PC-9 (cell line): ENCODE measurements around the gene TP53TG5. TPM values are rescaled to one million over a fixed set of nuclear protein-coding genes. Genes with fewer than 3 reads are reported as not detected.
A peak's percentile ranks its signal among the peaks of the same experiment; 100 is the strongest.

Experiments
- BruUV-seq: library from RNA; stranded (reverse); fragments of 400-500 nt; replicated peaks from 2 replicates; lab custom pipeline; 2021; lab: Mats Ljungman, UMichigan
- CTCF ChIA-PET: fragments of 300-600 bp; sonication (Branson Sonifier 250); formaldehyde crosslinking; loops from one replicate; lab custom pipeline; 2022; ENCODE audit warnings: antibody characterized with exemption; lab: Charles Lee
- POLR2A ChIA-PET: fragments of 300-600 bp; sonication (Branson Sonifier 250); formaldehyde crosslinking; loops from one replicate; lab custom pipeline; 2022; ENCODE audit warnings: antibody characterized with exemption; ENCODE audit not compliant: unreplicated experiment; lab: Charles Lee
- DNase-seq, 2 experiments: peaks; one replicate each; pipeline versions ENCODE4 v3.0.0 to v3.0.0-alpha.2; 2015 to 2022; ENCODE audit warnings: mixed read lengths in 1 of 2
- H2AFZ ChIP-seq: fragments of 200-600 bp; sonication (generic); 2 replicates; pipeline ENCODE4 v1.8.1; 2017; ENCODE audit warnings: antibody characterized with exemption
- H3F3A ChIP-seq: fragments of 200-600 bp; sonication (generic); 2 replicates; pipeline ENCODE4 v1.8.1; 2017; ENCODE audit warnings: antibody characterized with exemption, mild to moderate bottlenecking, low read depth; ENCODE audit not compliant: insufficient read depth
- H3K27ac ChIP-seq: fragments of 200-600 bp; sonication (generic); 2 replicates; pipeline ENCODE4 v1.6.1; 2016; ENCODE audit warnings: mixed run types
- H3K27me3 ChIP-seq: fragments of 200-600 bp; sonication (generic); 2 replicates; pipeline ENCODE4 v1.6.1; 2016; ENCODE audit warnings: low read depth, mixed run types; ENCODE audit not compliant: insufficient read depth
- H3K36me3 ChIP-seq: fragments of 200-600 bp; sonication (generic); 2 replicates; pipeline ENCODE4 v1.6.1; 2016; ENCODE audit warnings: low read depth, mixed run types
- H3K4me1 ChIP-seq: fragments of 200-600 bp; sonication (generic); replicated peaks from 2 replicates; pipeline ENCODE4 v1.6.1; 2016; ENCODE audit warnings: mixed run types; ENCODE audit not compliant: insufficient read depth
- H3K4me2 ChIP-seq: fragments of 200-600 bp; sonication (generic); 2 replicates; pipeline ENCODE4 v1.6.1; 2017; ENCODE audit warnings: mixed run types
- H3K4me3 ChIP-seq: fragments of 200-600 bp; sonication (generic); 2 replicates; pipeline ENCODE4 v1.6.1; 2016; ENCODE audit warnings: mixed run types
- H3K79me2 ChIP-seq: fragments of 200-600 bp; sonication (generic); 2 replicates; pipeline ENCODE4 v1.6.1; 2017; ENCODE audit warnings: low read depth, mixed run types
- H3K9me2 ChIP-seq: fragments of 200-600 bp; sonication (generic); 2 replicates; pipeline ENCODE4 v1.8.1; 2017; ENCODE audit warnings: mild to moderate bottlenecking; ENCODE audit not compliant: insufficient read depth
- H3K9me3 ChIP-seq: fragments of 200-600 bp; sonication (generic); 2 replicates; pipeline ENCODE4 v1.8.1; 2016; ENCODE audit warnings: low read depth; ENCODE audit not compliant: insufficient read depth
- H4K20me1 ChIP-seq: fragments of 200-600 bp; sonication (generic); 2 replicates; pipeline ENCODE4 v1.8.1; 2017; ENCODE audit not compliant: insufficient read depth
- EZH2 ChIP-seq: fragments of 200-600 bp; sonication (generic); IDR thresholded peaks from 2 replicates; pipeline ENCODE4 v1.8.0; 2017; ENCODE audit warnings: antibody characterized with exemption, low read depth
- intact Hi-C: fragments of 100-400 bp; cut with micrococcal nuclease; formaldehyde crosslinking; loops from one replicate; pipeline ENCODE4 v1.10.0; 2022; ENCODE audit not compliant: unreplicated experiment
- total RNA-seq: library from RNA; stranded (reverse); gene quantifications from 2 replicates; pipeline ENCODE4 v1.2.3, GENCODE V29; 2021
- TF ChIP-seq, protein P1 (sequence below): fragments of 200-600 bp; sonication (generic); conservative IDR thresholded peaks from 2 replicates; pipeline ENCODE4 v1.6.1; 2017; ENCODE audit warnings: mixed run types, antibody characterized with exemption, mild to moderate bottlenecking, moderate library complexity

The TP53TG5 gene
- total RNA-seq, 1 experiment from 2014 or later, result not detected

- Histone ChIP-seq H3K27ac (no peak overlapping the region), H3K4me1 (peaks cover 16% of the 10 kb centered on the region), H3K79me2 (peaks cover 17% of the 10 kb centered on the region), H3K4me2 (no peak overlapping the region), H3K36me3 (0 out of 2 replicates have a peak, but pooled peaks cover 20% of the 10 kb centered on the region), H3F3A (peaks cover 49% of the 10 kb centered on the region), H3K9me2 (no peaks in the 10 kb centered on the region), H2AFZ (no peak overlapping the region), H3K9me3 (no peaks in the 10 kb centered on the region), H4K20me1 (no peaks in the 10 kb centered on the region), H3K27me3 (no peaks in the 10 kb centered on the region), H3K4me3 (no peak overlapping the region)
- POLR2A ChIA-PET, result interaction anchor here (0.6 kb wide), 2 partner anchors 38 to 185 kb away, joined by 3 to 8 read pairs; no protein-coding TSS in a partner anchor
- no peak for TF ChIP-seq EZH2
- TF ChIP-seq, protein P1, sequence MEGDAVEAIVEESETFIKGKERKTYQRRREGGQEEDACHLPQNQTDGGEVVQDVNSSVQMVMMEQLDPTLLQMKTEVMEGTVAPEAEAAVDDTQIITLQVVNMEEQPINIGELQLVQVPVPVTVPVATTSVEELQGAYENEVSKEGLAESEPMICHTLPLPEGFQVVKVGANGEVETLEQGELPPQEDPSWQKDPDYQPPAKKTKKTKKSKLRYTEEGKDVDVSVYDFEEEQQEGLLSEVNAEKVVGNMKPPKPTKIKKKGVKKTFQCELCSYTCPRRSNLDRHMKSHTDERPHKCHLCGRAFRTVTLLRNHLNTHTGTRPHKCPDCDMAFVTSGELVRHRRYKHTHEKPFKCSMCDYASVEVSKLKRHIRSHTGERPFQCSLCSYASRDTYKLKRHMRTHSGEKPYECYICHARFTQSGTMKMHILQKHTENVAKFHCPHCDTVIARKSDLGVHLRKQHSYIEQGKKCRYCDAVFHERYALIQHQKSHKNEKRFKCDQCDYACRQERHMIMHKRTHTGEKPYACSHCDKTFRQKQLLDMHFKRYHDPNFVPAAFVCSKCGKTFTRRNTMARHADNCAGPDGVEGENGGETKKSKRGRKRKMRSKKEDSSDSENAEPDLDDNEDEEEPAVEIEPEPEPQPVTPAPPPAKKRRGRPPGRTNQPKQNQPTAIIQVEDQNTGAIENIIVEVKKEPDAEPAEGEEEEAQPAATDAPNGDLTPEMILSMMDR, result no peak
- intact Hi-C loops, result no loop called here
- CTCF ChIA-PET, result no interaction called here
- BruUV-seq, result no TSS peak
- peak in 1 of 2 experiments; percentile 18 for DNase-seq
Measured at GRCh38 chr20:45409521-45410272, 31.6 kb upstream of the TP53TG5 start.

DNA sequence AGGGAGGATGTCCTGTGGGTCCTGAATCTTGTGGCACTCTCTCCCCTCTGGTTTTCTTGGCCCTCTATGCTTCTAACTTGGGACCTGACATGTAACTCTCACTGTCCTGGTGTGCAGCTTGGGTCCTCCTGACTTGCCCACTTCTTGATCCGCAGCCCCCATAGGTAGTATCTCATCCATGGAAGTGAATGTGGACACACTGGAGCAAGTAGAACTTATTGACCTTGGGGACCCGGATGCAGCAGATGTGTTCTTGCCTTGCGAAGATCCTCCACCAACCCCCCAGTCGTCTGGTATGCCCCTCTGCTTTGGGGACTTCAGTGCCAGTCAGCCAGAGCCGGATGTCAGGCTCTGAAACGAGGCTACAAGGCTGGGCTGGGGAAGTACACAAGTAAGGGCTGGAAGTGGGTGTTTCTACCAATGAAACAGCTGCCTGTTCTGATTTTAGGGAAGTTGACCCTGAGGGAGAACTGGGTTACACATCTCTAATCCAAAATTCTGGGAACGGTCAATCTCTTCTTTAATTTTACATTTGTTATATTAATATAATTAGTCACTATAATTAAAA, 30.6 kb upstream of the TP53TG5 start:
- Histone ChIP-seq H3F3A (peaks cover 48% of the 10 kb centered on the region), H3K9me3 (no peaks in the 10 kb centered on the region), H3K79me2 (peaks cover 17% of the 10 kb centered on the region), H3K4me3 (no peak overlapping the region), H3K36me3 (0 out of 2 replicates have a peak, but pooled peaks cover 20% of the 10 kb centered on the region), H3K27ac (no peak overlapping the region), H2AFZ (no peak overlapping the region), H4K20me1 (no peaks in the 10 kb centered on the region), H3K4me1 (peaks cover 16% of the 10 kb centered on the region), H3K27me3 (no peaks in the 10 kb centered on the region), H3K4me2 (no peak overlapping the region), H3K9me2 (no peaks in the 10 kb centered on the region)
- POLR2A ChIA-PET, result no interaction called here
- no peak for TF ChIP-seq EZH2
- TF ChIP-seq, protein P1, result no peak
- intact Hi-C loops, result no loop called here
- no peak for DNase-seq
- no TSS peak for BruUV-seq
- CTCF ChIA-PET, result no interaction called here

- peaks cover 17% of the 10 kb centered on the region for H3K79me2 ChIP-seq
- no peaks in the 10 kb centered on the region for H3K9me2 ChIP-seq
- H4K20me1 ChIP-seq, result no peaks in the 10 kb centered on the region
- H3K4me2 ChIP-seq, result peak within 1 kb of the TSS; percentile 84
- H3K27me3 ChIP-seq, result no peaks in the 10 kb centered on the region
- intact Hi-C loops, result no loop called here
- POLR2A ChIA-PET, result interaction anchor here (0.6 to 1.1 kb wide), 5 partner anchors 8 to 303 kb away, joined by 3 to 7 read pairs (median 3); partner anchors contain the start of gene PIGT
- DNase-seq, result peak in 1 of 2 experiments; percentile 9
- peak within 1 kb of the TSS; percentile 89 for H2AFZ ChIP-seq
- H3K9me3 ChIP-seq, result no peaks in the 10 kb centered on the region
- H3K4me1 ChIP-seq, result peaks cover 16% of the 10 kb centered on the region
- TF ChIP-seq, protein P1, result no peak
- peak within 1 kb of the TSS; percentile 63 for H3K27ac ChIP-seq
- no TSS peak for BruUV-seq
- H3F3A ChIP-seq, result peaks cover 49% of the 10 kb centered on the region
- peak within 1 kb of the TSS; percentile 96 for H3K4me3 ChIP-seq
- CTCF ChIA-PET, result interaction anchor here (1.3 to 2.1 kb wide), 3 partner anchors 8 to 34 kb away, joined by 5 to 7 read pairs (median 6); partner anchors contain the start of gene PIGT
- 0 out of 2 replicates have a peak, but pooled peaks cover 20% of the 10 kb centered on the region for H3K36me3 ChIP-seq
Measured at GRCh38 chr20:45407783-45408645, 29.9 kb upstream of the TP53TG5 start, which contains the start of gene DBNDD2. Gene DBNDD2 (plus strand): TSS chr20:45408289. CDS start chr20:45408468, 179 bp downstream.
